OCI-LY3 (cell line): ENCODE measurements around the gene RABGAP1.

Source experiments
- H2AFZ ChIP-seq: fragments of 200-600, 300-600 bp; shearing (Covaris generic); 2 replicates; pipeline ENCODE4 v1.6.0; 2014; ENCODE audit warnings: antibody characterized with exemption, low read depth, low read length
- H3K27ac ChIP-seq: fragments of 200-600, 300-600 bp; sonication (generic); 2 replicates; pipeline ENCODE4 v1.5.1; 2014; ENCODE audit warnings: mild to moderate bottlenecking, low read length, moderate library complexity, mixed read lengths
- H3K27me3 ChIP-seq: fragments of 200-600, 300-600 bp; sonication (generic); 2 replicates; pipeline ENCODE4 v1.6.1; 2014; ENCODE audit warnings: low read depth, low read length, mixed read lengths
- H3K36me3 ChIP-seq: fragments of 200-600, 300-600 bp; sonication (generic); replicated peaks from 2 replicates; pipeline ENCODE3; 2014; ENCODE audit warnings: low read depth, low read length, mixed read lengths
- H3K4me1 ChIP-seq: fragments of 300-600, 200-600 bp; sonication (generic); 2 replicates; pipeline ENCODE4 v1.6.1; 2014; ENCODE audit warnings: low read length, mixed read lengths
- H3K4me2 ChIP-seq: fragments of 200-600, 300-600 bp; sonication (generic); 2 replicates; pipeline ENCODE4 v1.6.1; 2014; ENCODE audit warnings: low read length, mixed read lengths
- H3K4me3 ChIP-seq: fragments of 300-600, 200-600 bp; sonication (generic); 2 replicates; pipeline ENCODE4 v1.5.1; 2014; ENCODE audit warnings: antibody characterized with exemption, mild to moderate bottlenecking, low read length, moderate library complexity
- H3K79me2 ChIP-seq: fragments of 300-600, 200-600 bp; shearing (Covaris generic); 2 replicates; pipeline ENCODE4 v1.6.1; 2014; ENCODE audit warnings: mild to moderate bottlenecking, low read length, mixed read lengths
- H3K9ac ChIP-seq: fragments of 300-600, 200-600 bp; shearing (Covaris generic); 2 replicates; pipeline ENCODE4 v1.6.0; 2014; ENCODE audit warnings: mild to moderate bottlenecking, low read length, moderate library complexity
- H3K9me3 ChIP-seq: fragments of 200-600, 300-600 bp; shearing (Covaris generic); 2 replicates; pipeline ENCODE4 v1.6.1; 2014; ENCODE audit warnings: low read length, mixed read lengths; ENCODE audit not compliant: insufficient read depth
- H4K20me1 ChIP-seq: fragments of 200-600, 300-600 bp; sonication (generic); 2 replicates; pipeline ENCODE4 v1.6.1; 2016; ENCODE audit warnings: low read length, mixed read lengths; ENCODE audit not compliant: insufficient read depth
- CTCF ChIP-seq: fragments of 200-600, 300-600 bp; sonication (generic); IDR thresholded peaks from 2 replicates; pipeline ENCODE4 v1.5.1; 2014; ENCODE audit warnings: antibody characterized with exemption, low read length, low read depth
- EZH2phosphoT487 ChIP-seq: fragments of 200-600 bp; shearing (Covaris generic); IDR thresholded peaks from 2 replicates; pipeline ENCODE4 v1.6.1; 2018; ENCODE audit warnings: antibody characterized with exemption, mixed run types, low read depth

The RABGAP1 gene

GRCh38 chr9:123061216-123061615 is 120.4 kb downstream of the RABGAP1 start:
- H3K36me3 ChIP-seq = peaks cover 13% of the 10 kb centered on the region
- H3K4me2 ChIP-seq = no peak overlapping the region
- H3K79me2 ChIP-seq = no peaks in the 10 kb centered on the region
- no peak overlapping the region for H3K4me3 ChIP-seq
- no peaks in the 10 kb centered on the region for H3K27me3 ChIP-seq
- H3K4me1 ChIP-seq = no peaks in the 10 kb centered on the region
- H4K20me1 ChIP-seq = no peaks in the 10 kb centered on the region
- no peak overlapping the region for H3K27ac ChIP-seq
- no peaks in the 10 kb centered on the region for H3K9me3 ChIP-seq
- H2AFZ ChIP-seq = no peak overlapping the region
- H3K9ac ChIP-seq = no peak overlapping the region
- TF ChIP-seq CTCF (no peak), EZH2phosphoT487 (no peak)

GRCh38 chr9:123062351-123063176 is 121.7 kb downstream of the RABGAP1 start:
- no peaks in the 10 kb centered on the region for H3K9me3 ChIP-seq
- H4K20me1 ChIP-seq = no peaks in the 10 kb centered on the region
- no peak overlapping the region for H3K27ac ChIP-seq
- no peak overlapping the region for H3K4me3 ChIP-seq
- H3K9ac ChIP-seq = no peak overlapping the region
- no peak overlapping the region for H2AFZ ChIP-seq
- peaks cover 23% of the 10 kb centered on the region for H3K36me3 ChIP-seq
- H3K79me2 ChIP-seq = no peaks in the 10 kb centered on the region
- TF ChIP-seq EZH2phosphoT487 = no peak
- TF ChIP-seq CTCF = no peak
- H3K27me3 ChIP-seq = no peaks in the 10 kb centered on the region
- H3K4me1 ChIP-seq = no peaks in the 10 kb centered on the region
- no peak overlapping the region for H3K4me2 ChIP-seq

GRCh38 chr9:123063177-123063598 is 122.4 kb downstream of the RABGAP1 start:
- Histone ChIP-seq H4K20me1 (no peaks in the 10 kb centered on the region), H2AFZ (no peak overlapping the region), H3K79me2 (no peaks in the 10 kb centered on the region), H3K4me2 (no peak overlapping the region), H3K9me3 (no peaks in the 10 kb centered on the region), H3K27me3 (no peaks in the 10 kb centered on the region), H3K36me3 (peaks cover 26% of the 10 kb centered on the region), H3K4me1 (peaks cover under 1% of the 10 kb centered on the region), H3K4me3 (no peak overlapping the region), H3K27ac (no peak overlapping the region), H3K9ac (no peak overlapping the region)
- TF ChIP-seq CTCF = no peak
- TF ChIP-seq EZH2phosphoT487 = no peak

GRCh38 chr9:123063896-123064295 is 123.1 kb downstream of the RABGAP1 start:
- H3K4me2 ChIP-seq = no peak overlapping the region
- H2AFZ ChIP-seq = no peak overlapping the region
- H4K20me1 ChIP-seq = no peaks in the 10 kb centered on the region
- TF ChIP-seq CTCF = no peak
- no peak for TF ChIP-seq EZH2phosphoT487
- no peaks in the 10 kb centered on the region for H3K27me3 ChIP-seq
- H3K9me3 ChIP-seq = no peaks in the 10 kb centered on the region
- peaks cover 30% of the 10 kb centered on the region for H3K36me3 ChIP-seq
- no peak overlapping the region for H3K4me3 ChIP-seq
- peaks cover 8% of the 10 kb centered on the region for H3K4me1 ChIP-seq
- no peak overlapping the region for H3K9ac ChIP-seq
- H3K79me2 ChIP-seq = no peaks in the 10 kb centered on the region
- no peak overlapping the region for H3K27ac ChIP-seq
